ENCODE data around the gene IFIH1.

Gene IFIH1

DNA sequence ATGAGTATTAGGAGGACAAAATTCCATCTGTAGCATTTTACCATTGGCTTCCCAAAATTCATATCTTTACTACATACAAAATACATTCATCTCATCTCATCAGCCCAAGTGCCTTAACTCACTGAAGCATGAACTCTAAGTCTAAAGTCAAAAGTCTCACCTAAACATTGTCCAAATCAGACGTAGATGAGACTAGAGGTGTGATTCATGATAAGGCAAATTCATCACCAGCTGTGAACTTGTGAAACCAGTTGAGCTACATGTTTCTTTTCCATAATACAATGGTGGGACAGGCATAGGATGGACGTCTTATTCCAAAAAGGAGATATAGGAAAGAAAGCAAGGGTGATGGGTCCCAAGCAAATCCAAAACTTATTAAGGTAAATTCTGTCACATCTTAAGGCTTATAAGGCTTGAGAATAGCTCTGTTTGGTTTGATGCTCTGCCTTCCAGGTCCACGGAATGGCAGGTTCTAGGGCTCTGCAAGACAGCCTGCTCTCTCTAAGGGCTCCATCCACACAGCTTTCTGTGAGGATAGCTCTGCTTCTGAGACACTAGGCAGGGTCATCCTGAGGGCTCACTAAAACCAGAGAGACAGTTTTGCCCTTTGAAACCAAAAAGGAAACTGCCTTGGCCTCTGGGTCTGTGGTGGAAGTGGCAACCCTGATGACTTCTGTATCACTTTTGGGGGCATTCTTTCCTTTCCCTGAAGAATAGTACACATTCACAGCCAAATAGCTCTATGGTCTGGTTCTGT lies 9.6 kb downstream of the IFIH1 start:
- DNase-seq = no peak

GRCh38 chr2:162305901-162306300 lies 12.6 kb downstream of the IFIH1 start:
- no peak for DNase-seq

GRCh38 chr2:162301877-162302276 lies 16.6 kb downstream of the IFIH1 start:
- DNase-seq = no peak

DNA sequence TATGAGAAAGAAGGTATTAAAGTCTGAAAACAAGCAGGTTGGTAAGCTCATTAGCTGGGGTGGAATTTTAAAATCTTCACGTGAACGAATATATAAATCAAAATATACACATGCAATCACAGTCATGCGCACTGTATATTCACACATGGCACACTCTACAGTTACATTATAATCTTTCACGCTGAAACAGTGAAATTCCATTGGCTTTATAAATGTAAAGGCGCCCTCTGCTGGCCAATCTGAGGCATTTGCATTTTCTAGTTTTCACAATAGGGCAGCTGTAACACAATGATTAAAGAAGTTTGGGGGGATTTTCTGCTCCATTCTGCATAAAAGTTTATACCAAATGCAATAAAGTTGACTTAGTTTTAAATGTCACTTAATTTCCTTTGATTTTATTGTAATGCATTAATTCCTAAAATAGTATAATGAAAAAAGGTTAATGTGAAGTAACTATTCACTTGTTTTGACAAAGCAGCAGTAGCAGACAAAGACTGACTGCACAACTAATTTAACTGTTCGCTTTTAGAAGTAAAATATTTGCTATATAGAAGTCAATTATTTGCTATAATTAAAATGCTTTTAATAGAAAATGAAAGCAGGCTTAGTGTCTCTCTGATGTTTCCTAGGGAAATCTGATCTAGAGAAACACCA lies 17.2 kb downstream of the IFIH1 start:
- DNase-seq = peak; percentile 61 to 75

- DNase-seq = no peak
Measured at GRCh38 chr2:162300266-162300665, 18.2 kb downstream of the IFIH1 start.

GRCh38 chr2:162298669-162299335 lies 19.7 kb downstream of the IFIH1 start:
- no peak for DNase-seq

GRCh38 chr2:162297925-162298552 lies 20.4 kb downstream of the IFIH1 start:
- peak; percentile 46 to 57 for DNase-seq

DNA sequence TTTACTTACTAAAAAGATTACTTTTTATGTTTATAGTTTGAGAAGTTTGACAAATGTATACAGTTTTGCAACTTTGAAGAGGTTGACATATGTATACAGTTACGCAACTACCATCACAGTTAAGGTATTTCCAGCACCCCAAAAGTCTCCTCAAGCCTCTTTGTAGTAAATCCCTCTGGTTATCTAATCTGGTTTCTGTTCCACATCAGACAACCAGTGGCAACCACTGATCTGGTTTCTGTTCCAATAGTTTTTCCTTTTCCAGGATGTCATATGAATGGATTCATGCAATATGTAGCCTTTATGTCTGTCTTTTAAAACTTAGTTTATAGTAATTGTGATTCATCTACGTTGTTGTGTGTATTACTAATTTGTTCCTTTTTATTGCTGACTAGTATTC lies 23.5 kb downstream of the IFIH1 start:
- DNase-seq = no peak

DNA sequence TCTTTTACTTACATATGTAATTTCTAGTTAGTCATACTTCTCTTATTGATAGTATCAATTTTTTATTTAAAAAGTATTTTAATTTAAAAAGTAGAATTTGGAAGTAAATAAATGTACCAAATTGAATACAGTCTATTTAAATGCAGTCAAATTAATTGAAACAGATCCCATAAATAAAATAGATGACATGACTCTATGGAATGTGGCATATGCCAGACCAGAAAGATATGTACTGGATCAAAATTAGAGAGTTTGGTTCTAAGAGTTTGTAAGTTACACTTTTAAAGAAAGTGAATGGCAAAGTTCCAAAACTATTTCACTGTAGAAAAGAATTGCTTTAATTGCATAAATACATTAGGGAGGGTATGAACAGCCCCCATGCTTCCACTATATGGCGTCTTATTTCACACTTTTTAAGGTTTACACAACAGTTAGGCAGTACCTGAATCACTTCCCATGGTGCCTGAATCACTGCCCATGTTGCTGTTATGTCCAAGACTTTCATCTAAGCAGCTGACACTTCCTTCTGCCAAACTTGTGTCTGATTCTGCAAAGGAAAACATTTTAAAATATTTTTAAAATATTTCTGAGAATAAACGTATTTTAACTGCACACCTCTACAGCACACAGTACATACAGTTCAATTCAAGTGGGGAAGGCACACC lies 25.2 kb downstream of the IFIH1 start:
- DNase-seq = no peak

- no peak for DNase-seq
Measured at GRCh38 chr2:162291748-162292147, 26.7 kb downstream of the IFIH1 start.

GRCh38 chr2:162282765-162283425 lies 35.6 kb downstream of the IFIH1 start:
- no peak for DNase-seq

DNA sequence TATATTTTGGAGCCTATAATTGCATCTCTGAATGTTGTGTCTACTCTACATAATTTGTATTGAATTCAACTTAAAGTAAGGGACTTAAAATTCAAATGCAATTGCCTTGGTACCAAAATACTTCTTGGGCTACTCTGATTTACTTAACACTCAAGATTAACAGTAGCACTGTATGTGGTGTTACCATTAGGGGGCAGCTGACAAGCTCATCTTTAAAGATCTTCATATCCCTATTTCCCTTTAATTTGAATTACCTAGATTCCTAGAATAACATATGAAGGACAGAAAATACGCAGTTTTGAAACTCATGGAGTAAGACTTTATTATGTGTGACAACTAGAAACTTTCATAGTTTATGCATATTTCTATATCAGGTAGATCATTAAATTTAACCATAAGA lies 37.8 kb downstream of the IFIH1 start:
- no peak for DNase-seq

- no peak for DNase-seq
Measured at GRCh38 chr2:162277381-162277780, 41.1 kb downstream of the IFIH1 start.

DNA sequence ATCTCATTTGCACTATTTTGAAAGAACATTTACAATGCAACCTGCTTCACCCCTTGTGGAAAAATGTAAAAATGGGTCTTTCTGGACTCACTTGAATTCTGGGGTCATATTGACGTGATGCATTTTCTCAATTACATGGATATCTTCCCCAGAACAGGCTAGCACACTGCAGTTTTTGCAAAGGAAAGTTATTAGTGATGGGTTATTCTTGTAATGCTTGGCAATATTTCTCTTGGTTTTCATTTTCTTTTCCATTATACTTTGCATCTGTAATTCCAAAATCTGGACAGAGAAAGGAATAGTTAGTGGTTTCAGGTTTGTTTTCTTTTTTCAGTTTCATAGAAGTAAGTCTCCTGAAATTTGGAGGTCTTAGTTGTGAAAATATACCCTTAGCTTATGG lies 50.5 kb downstream of the IFIH1 start:
- no peak for DNase-seq

- no peak for DNase-seq
Measured at GRCh38 chr2:162267496-162267895, 51.0 kb downstream of the IFIH1 start.

DNA sequence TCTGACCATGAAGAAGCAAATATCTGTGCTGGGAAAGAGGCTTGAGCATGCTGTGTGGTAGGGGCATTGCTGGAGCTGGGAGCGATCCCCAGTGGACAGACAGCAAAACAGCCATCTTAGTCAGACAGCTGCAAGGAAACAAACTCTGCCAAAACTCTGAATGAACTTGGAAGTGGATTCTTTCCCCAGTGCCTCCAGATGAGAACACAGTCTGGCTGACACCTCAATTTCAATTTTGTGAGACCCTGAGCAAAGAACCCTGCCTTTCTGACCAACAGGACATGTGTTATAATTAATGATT lies 52.1 kb downstream of the IFIH1 start:
- DNase-seq = no peak

GRCh38 chr2:162265666-162266459 lies 52.6 kb downstream of the IFIH1 start:
- DNase-seq = no peak

DNA sequence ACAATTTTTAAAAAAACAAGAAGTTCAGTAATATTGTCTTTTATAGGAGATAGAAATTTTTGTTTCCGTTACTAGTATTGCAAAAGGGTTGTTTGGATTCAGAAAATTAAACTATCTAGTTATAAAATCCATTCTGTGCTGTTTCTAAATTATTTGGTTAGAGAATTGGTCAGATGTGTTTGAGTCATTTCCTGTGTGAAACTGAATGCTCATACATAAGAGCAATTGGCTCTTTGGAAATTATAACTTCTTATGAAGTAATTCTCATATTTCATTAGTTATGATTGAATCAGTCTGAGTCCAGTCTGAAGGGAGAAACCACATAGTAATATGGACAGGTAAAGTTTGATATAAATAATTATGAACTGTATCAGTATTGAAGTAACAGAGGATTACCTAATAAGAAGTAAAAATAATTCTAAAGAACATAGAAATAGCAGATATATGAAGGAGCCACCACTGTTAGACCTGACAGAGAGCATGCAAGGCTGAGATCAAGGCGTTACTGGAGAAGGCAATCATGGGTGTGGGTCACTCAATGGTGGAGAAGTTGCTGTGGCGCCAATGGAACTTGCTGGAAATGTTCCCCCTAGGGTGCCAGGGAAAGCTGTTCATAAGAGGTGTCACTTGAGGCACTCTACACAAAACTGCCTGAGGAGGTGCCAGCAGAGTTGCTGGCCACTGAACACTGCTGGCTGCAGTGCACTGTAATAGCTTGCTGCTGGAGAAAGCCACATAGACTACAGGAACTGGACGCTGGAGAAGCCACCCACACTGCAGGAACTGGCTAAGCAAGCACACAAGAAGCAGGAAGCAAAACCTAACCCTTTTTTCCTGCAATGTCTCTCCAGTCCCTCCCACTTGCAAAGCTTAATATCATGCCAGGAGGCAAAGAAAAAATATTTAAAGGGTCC lies 57.2 kb downstream of the IFIH1 start:
- DNase-seq = no peak

GRCh38 chr2:162258686-162259085 lies 59.8 kb downstream of the IFIH1 start:
- DNase-seq = no peak

GRCh38 chr2:162258169-162258568 lies 60.3 kb downstream of the IFIH1 start:
- DNase-seq = no peak

- no peak for DNase-seq
Measured at GRCh38 chr2:162257425-162257824, 61.1 kb downstream of the IFIH1 start.

Measured in SHP77 (cell line).